Astrocyte (in vitro differentiated cells and primary cell): Measurements from ENCODE around the gene PLA2G4A. TPM values are rescaled to one million over a fixed set of nuclear protein-coding genes. Genes with fewer than 3 reads are reported as not detected.

Experiments
- DNase-seq: peaks from one replicate; pipeline ENCODE4 v3.0.0-alpha.2; 2010; ENCODE audit warnings: low read depth
- FAIRE-seq: peaks from 2 replicates; lab custom pipeline; 2011; peaks lifted over from hg19 to GRCh38; lab: Jason Lieb, UNC
- H2AFZ ChIP-seq: 2 replicates; pipeline ENCODE4 v1.6.0; 2012; ENCODE audit warnings: low read depth, low read length, inconsistent platforms
- H3K27ac ChIP-seq: 2 replicates; pipeline ENCODE4 v1.5.1; 2011; ENCODE audit warnings: low read depth, low read length, inconsistent platforms
- H3K27me3 ChIP-seq: 2 replicates; pipeline ENCODE4 v1.6.0; 2011; ENCODE audit warnings: low read length, inconsistent platforms; ENCODE audit not compliant: insufficient read depth
- H3K36me3 ChIP-seq: 2 replicates; pipeline ENCODE4 v1.5.1; 2011; ENCODE audit warnings: low read length, inconsistent platforms; ENCODE audit not compliant: insufficient read depth
- H3K4me1 ChIP-seq: 2 replicates; pipeline ENCODE4 v1.5.1; 2011; ENCODE audit warnings: low read length, inconsistent platforms; ENCODE audit not compliant: insufficient read depth
- H3K4me2 ChIP-seq: 2 replicates; pipeline ENCODE4 v1.6.0; 2012; ENCODE audit warnings: low read length, inconsistent platforms
- H3K4me3 ChIP-seq: 2 replicates; pipeline ENCODE4 v1.5.1; 2011; ENCODE audit warnings: low read depth, mild to moderate bottlenecking, low read length, inconsistent platforms; ENCODE audit not compliant: insufficient read depth
- H3K79me2 ChIP-seq: 2 replicates; pipeline ENCODE4 v1.6.0; 2012; ENCODE audit warnings: mild to moderate bottlenecking, low read length, inconsistent platforms; ENCODE audit not compliant: insufficient read depth
- H3K9ac ChIP-seq: 2 replicates; pipeline ENCODE4 v1.6.0; 2012; ENCODE audit warnings: mild to moderate bottlenecking, low read length, inconsistent platforms
- H3K9me3 ChIP-seq: 2 replicates; pipeline ENCODE4 v1.5.1; 2012; ENCODE audit warnings: low read depth, mild to moderate bottlenecking, low read length, inconsistent platforms; ENCODE audit not compliant: insufficient read depth
- H4K20me1 ChIP-seq: 2 replicates; pipeline ENCODE4 v1.6.0; 2012; ENCODE audit warnings: low read length, inconsistent platforms; ENCODE audit not compliant: insufficient read depth
- H3K27ac Mint-ChIP-seq: one replicate; pipeline ENCODE4 v1.8.0; 2021; ENCODE audit warnings: mild to moderate bottlenecking, mixed read lengths; ENCODE audit not compliant: unreplicated experiment
- H3K27me3 Mint-ChIP-seq: one replicate; pipeline ENCODE4 v1.8.0; 2021; ENCODE audit warnings: low read depth, mixed read lengths; ENCODE audit not compliant: unreplicated experiment
- H3K36me3 Mint-ChIP-seq: one replicate; pipeline ENCODE4 v1.8.0; 2021; ENCODE audit warnings: low read depth, mixed read lengths; ENCODE audit not compliant: unreplicated experiment
- H3K4me1 Mint-ChIP-seq: one replicate; pipeline ENCODE4 v1.8.0; 2021; ENCODE audit warnings: low read depth, mixed read lengths; ENCODE audit not compliant: unreplicated experiment
- H3K4me3 Mint-ChIP-seq: one replicate; pipeline ENCODE4 v1.8.0; 2021; ENCODE audit warnings: mild to moderate bottlenecking, moderate library complexity, mixed read lengths; ENCODE audit not compliant: unreplicated experiment
- H3K9me3 Mint-ChIP-seq: one replicate; pipeline ENCODE4 v1.8.0; 2021; ENCODE audit warnings: mild to moderate bottlenecking, mixed read lengths; ENCODE audit not compliant: unreplicated experiment
- CTCF ChIP-seq: IDR thresholded peaks from 2 replicates; pipeline ENCODE4 v1.5.1; 2011; ENCODE audit warnings: low read depth, mild to moderate bottlenecking, inconsistent platforms, low read length, moderate library complexity; ENCODE audit not compliant: insufficient read depth
- EZH2 ChIP-seq: IDR thresholded peaks from 2 replicates; pipeline ENCODE4 v1.6.1; 2012; ENCODE audit warnings: mild to moderate bottlenecking, low read length, inconsistent platforms; ENCODE audit not compliant: insufficient read depth
- total RNA-seq: library from RNA; stranded (reverse); gene quantifications from 2 replicates; pipeline ENCODE4 v1.2.1, GENCODE V29; 2021

PLA2G4A gene
- total RNA-seq, 1 donor from 2014 or later = 1.4 TPM

GRCh38 chr1:187032316-187032981 lies 203.7 kb downstream of the PLA2G4A start:
- Histone ChIP-seq H3K4me3 (no peak overlapping the region), H3K9ac (no peak overlapping the region), H3K27ac (no peak overlapping the region), H3K79me2 (no peaks in the 10 kb centered on the region), H3K9me3 (peaks cover 3% of the 10 kb centered on the region), H4K20me1 (no peaks in the 10 kb centered on the region), H2AFZ (no peak overlapping the region), H3K4me2 (no peak overlapping the region), H3K4me1 (no peaks in the 10 kb centered on the region), H3K36me3 (no peaks in the 10 kb centered on the region), H3K27me3 (no peaks in the 10 kb centered on the region)
- no peaks in the 10 kb centered on the region for H3K4me1 Mint-ChIP-seq
- H3K36me3 Mint-ChIP-seq = no peaks in the 10 kb centered on the region
- H3K9me3 Mint-ChIP-seq = peaks cover 10% of the 10 kb centered on the region
- no peak overlapping the region for H3K27ac Mint-ChIP-seq
- no peak overlapping the region for H3K4me3 Mint-ChIP-seq
- FAIRE-seq (no peak), DNase-seq (no peak)
- H3K27me3 Mint-ChIP-seq = no peaks in the 10 kb centered on the region
- TF ChIP-seq CTCF (no peak), EZH2 (no peak)

GRCh38 chr1:187032982-187033692 lies 204.4 kb downstream of the PLA2G4A start:
- H2AFZ ChIP-seq = no peak overlapping the region
- H3K4me3 ChIP-seq = no peak overlapping the region
- H3K4me1 ChIP-seq = no peaks in the 10 kb centered on the region
- H3K36me3 ChIP-seq = no peaks in the 10 kb centered on the region
- no peak overlapping the region for H3K27ac ChIP-seq
- Mint-ChIP-seq H3K27me3 (no peaks in the 10 kb centered on the region), H3K4me3 (no peak overlapping the region), H3K4me1 (no peaks in the 10 kb centered on the region), H3K9me3 (peaks cover 7% of the 10 kb centered on the region), H3K27ac (no peak overlapping the region), H3K36me3 (no peaks in the 10 kb centered on the region)
- FAIRE-seq (no peak), DNase-seq (peak; percentile 47)
- H3K9ac ChIP-seq = no peak overlapping the region
- no peak for TF ChIP-seq EZH2
- no peak for TF ChIP-seq CTCF
- no peaks in the 10 kb centered on the region for H3K79me2 ChIP-seq
- H4K20me1 ChIP-seq = no peaks in the 10 kb centered on the region
- no peak overlapping the region for H3K4me2 ChIP-seq
- H3K27me3 ChIP-seq = no peaks in the 10 kb centered on the region
- peaks cover 3% of the 10 kb centered on the region for H3K9me3 ChIP-seq
